ENCODE measurements around the gene AURKB. TPM values are rescaled to one million over a fixed set of nuclear protein-coding genes. Genes with fewer than 3 reads are reported as not detected.

Gene AURKB
- total RNA-seq, 1 experiment from 2014 or later = 141 TPM

DNA sequence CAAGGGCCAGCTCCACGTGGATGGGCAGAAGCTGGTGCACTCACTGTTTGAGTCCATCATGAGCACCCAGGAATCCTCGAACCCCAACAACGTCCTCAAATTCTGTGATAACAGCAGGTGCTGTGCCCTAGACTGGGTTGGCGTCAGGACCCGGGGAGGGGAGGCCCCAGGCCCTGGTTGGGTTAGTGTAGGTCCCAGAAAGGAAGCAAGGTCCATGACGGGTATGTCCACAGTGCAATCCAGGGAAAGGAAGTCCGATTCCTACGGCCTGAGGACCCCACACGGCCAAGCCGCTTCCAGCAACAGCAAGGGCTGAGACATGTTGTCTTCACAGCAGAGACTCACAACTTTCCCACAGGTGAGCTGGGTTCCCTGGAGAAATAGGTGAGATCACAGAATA is 45.9 kb upstream of the AURKB start:
- no peaks in the 10 kb centered on the region for H3K9me2 ChIP-seq (ENCODE audit: insufficient read depth)
- ChIA-PET CTCF (no interaction called here), RAD21 (ENCODE audit: low non-redundant PET in 1 of 2, low total read pairs in 2 of 2, uncharacterized antibody in 2 of 2, unreplicated experiment in 2 of 2) (no interaction called here)

More for the DNA sequence above, 45.9 kb upstream of the AURKB start:
- H3K27ac ChIP-seq (ENCODE audit: low read depth, low read length) = no peak overlapping the region
- H3K9ac ChIP-seq (ENCODE audit: low read length) = no peak overlapping the region
- ATAC-seq = no peak
- no peak for DNase-seq (ENCODE audit: low read depth, low spot score)
- no TSS peak for BruUV-seq (replicated peaks)
- H3K4me1 ChIP-seq (ENCODE audit: control insufficient read depth in 1 of 2, insufficient read depth in 2 of 2, low read length in 2 of 2) = no peaks in the 10 kb centered on the region
- POLR2A ChIA-PET = no interaction called here
- peaks cover 3% of the 10 kb centered on the region; the same call in 1 of the 2 replicates for H4K20me1 ChIP-seq (ENCODE audit: insufficient read depth)
- TF ChIP-seq REST (IDR thresholded peaks at IDR 0.05; ENCODE audit: low read depth) = no peak
- no peak for TF ChIP-seq ZFX (IDR thresholded peaks at IDR 0.05)
- TF ChIP-seq CEBPB (IDR thresholded peaks at IDR 0.05; ENCODE audit: low read depth) = no peak
- no peak for TF ChIP-seq EZH2 (IDR thresholded peaks at IDR 0.05)
- TF ChIP-seq SP1 (IDR thresholded peaks at IDR 0.05; ENCODE audit: low read depth) = no peak
- TF ChIP-seq, protein P1, sequence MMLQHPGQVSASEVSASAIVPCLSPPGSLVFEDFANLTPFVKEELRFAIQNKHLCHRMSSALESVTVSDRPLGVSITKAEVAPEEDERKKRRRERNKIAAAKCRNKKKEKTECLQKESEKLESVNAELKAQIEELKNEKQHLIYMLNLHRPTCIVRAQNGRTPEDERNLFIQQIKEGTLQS (IDR thresholded peaks at IDR 0.05) = no peak
- no peak for TF ChIP-seq EZH2phosphoT487 (IDR thresholded peaks at IDR 0.05; ENCODE audit: borderline replicate concordance)
- no peak for TF ChIP-seq CBX3 (IDR thresholded peaks at IDR 0.05; ENCODE audit: low read depth)
- no peak for TF ChIP-seq FOSL1 (IDR thresholded peaks at IDR 0.05; ENCODE audit: low read depth)
- no peak for TF ChIP-seq SRF (IDR thresholded peaks at IDR 0.05; ENCODE audit: low read depth)
- H2AFZ ChIP-seq (ENCODE audit: low read depth, low read length, poor library complexity, severe bottlenecking) = no peak overlapping the region
- H3K79me2 ChIP-seq (ENCODE audit: insufficient read depth, low read length) = peaks cover 42% of the 10 kb centered on the region
- H3K36me3 ChIP-seq (ENCODE audit: control insufficient read depth in 1 of 2, insufficient read depth in 2 of 2, low read length in 2 of 2) = peaks cover 32 to 49% of the 10 kb centered on the region in 2 experiments; a peak in 3 of 4 replicates
- intact Hi-C loops (cut with micrococcal nuclease) = no loop called here
- H3K27me3 ChIP-seq (ENCODE audit: insufficient read depth, low read length) = no peaks in the 10 kb centered on the region
- H3K4me2 ChIP-seq (ENCODE audit: low read length) = no peak overlapping the region
- H3K4me3 ChIP-seq (replicated peaks in 1 of 2; ENCODE audit: low read depth in 1 of 2, low read length in 2 of 2) = no peak overlapping the region
- no peaks in the 10 kb centered on the region for H3K9me3 ChIP-seq (ENCODE audit: control insufficient read depth in 1 of 2, insufficient read depth in 1 of 2, low read depth in 1 of 2, low read length in 2 of 2)
